Endothelial cell of umbilical vein (primary cell): Measurements from ENCODE around the gene DAZAP1. TPM values are rescaled to one million over a fixed set of nuclear protein-coding genes. Genes with fewer than 3 reads are reported as not detected.

Experiments
- BruUV-seq: library from RNA; stranded (reverse); fragments of 400-500 nt; replicated peaks from 2 replicates; lab custom pipeline; 2021; lab: Mats Ljungman, UMichigan
- CTCF ChIA-PET: fragments of 300-600, 350-600 bp; sonication (Branson Sonifier 250); formaldehyde crosslinking; loops from one replicate; lab custom pipeline; 2021; ENCODE audit warnings: antibody characterized with exemption, inconsistent platforms; lab: Charles Lee
- POLR2A ChIA-PET: fragments of 300-600, 350-600 bp; sonication (Branson Sonifier 250); formaldehyde crosslinking; loops from one replicate; lab custom pipeline; 2021; ENCODE audit warnings: antibody characterized with exemption, inconsistent platforms; lab: Charles Lee
- DNase-seq: peaks from one replicate; pipeline ENCODE4 v3.0.0-alpha.2; 2011; ENCODE audit warnings: low read depth, low spot score
- FAIRE-seq: peaks from 2 replicates; lab custom pipeline; 2011; peaks lifted over from hg19 to GRCh38; lab: Jason Lieb, UNC
- H2AFZ ChIP-seq: 2 replicates; pipeline ENCODE4 v1.6.0; 2012; ENCODE audit warnings: low read depth, low read length, control low read depth, inconsistent platforms
- H3K27ac ChIP-seq: 2 replicates; pipeline ENCODE4 v1.5.1; 2011; ENCODE audit warnings: low read depth, mild to moderate bottlenecking, control low read depth, low read length, moderate library complexity; ENCODE audit not compliant: insufficient read depth
- H3K27me3 ChIP-seq, 2 experiments: 2 replicates each; pipeline versions ENCODE4 v1.6.0 to v1.6.1; 2011; ENCODE audit warnings: low read length in 2 of 2, mixed read lengths in 1 of 2; ENCODE audit not compliant: control insufficient read depth in 2 of 2, insufficient read depth in 2 of 2
- H3K36me3 ChIP-seq, 2 experiments: 2 replicates in 1 of 2; 3 replicates in 1 of 2; pipeline ENCODE4 v1.5.1; 2011; ENCODE audit warnings: low read length in 2 of 2, mild to moderate bottlenecking in 1 of 2, moderate library complexity in 1 of 2; ENCODE audit not compliant: control insufficient read depth in 2 of 2, insufficient read depth in 2 of 2; ENCODE audit errors: extremely low read depth in 1 of 2
- H3K4me1 ChIP-seq: 3 replicates; pipeline ENCODE4 v1.5.1; 2011; ENCODE audit warnings: mild to moderate bottlenecking, low read length; ENCODE audit not compliant: control insufficient read depth, insufficient read depth; ENCODE audit errors: extremely low read depth
- H3K4me2 ChIP-seq: 2 replicates; pipeline ENCODE4 v1.6.1; 2011; ENCODE audit warnings: low read length, control low read depth, mixed read lengths; ENCODE audit not compliant: insufficient read depth
- H3K4me3 ChIP-seq, 3 experiments: fragments of 200-600 bp in 1 of 3; sonication (generic), shearing (Covaris generic) in 1 of 3; replicated peaks in 1 of 3; 2 replicates each; pipeline ENCODE4 v1.5.1; 2011 to 2016; ENCODE audit warnings: control low read depth in 3 of 3, low read length in 3 of 3, mild to moderate bottlenecking in 2 of 3, inconsistent platforms in 1 of 3, low read depth in 1 of 3, moderate library complexity in 1 of 3; ENCODE audit not compliant: insufficient read depth in 1 of 3
- H3K79me2 ChIP-seq: 2 replicates; pipeline ENCODE4 v1.6.0; 2012; ENCODE audit warnings: low read length, inconsistent platforms; ENCODE audit not compliant: control insufficient read depth, insufficient read depth
- H3K9ac ChIP-seq: replicated peaks from 2 replicates; pipeline ENCODE3; 2011; ENCODE audit warnings: low read length, control low read depth; ENCODE audit not compliant: insufficient read depth; ENCODE audit errors: extremely low read depth
- H3K9me1 ChIP-seq: replicated peaks from 3 replicates; pipeline ENCODE4 v1.6.0; 2011; ENCODE audit warnings: mild to moderate bottlenecking, low read length; ENCODE audit not compliant: control insufficient read depth, insufficient read depth; ENCODE audit errors: extremely low read depth
- H3K9me3 ChIP-seq: replicated peaks from 2 replicates; pipeline ENCODE4 v1.5.1; 2012; ENCODE audit warnings: low read length, inconsistent platforms; ENCODE audit not compliant: control insufficient read depth, insufficient read depth
- H4K20me1 ChIP-seq: replicated peaks from 2 replicates; pipeline ENCODE3; 2011; ENCODE audit warnings: mild to moderate bottlenecking, low read length; ENCODE audit not compliant: control insufficient read depth, insufficient read depth; ENCODE audit errors: extremely low read depth
- CTCF ChIP-seq, 2 donors: IDR thresholded peaks; 1 replicate in 1 of 2; 2 replicates in 1 of 2; pipeline ENCODE4 v1.5.1; 2011; ENCODE audit warnings: low read length in 2 of 2, mild to moderate bottlenecking in 2 of 2, moderate library complexity in 2 of 2, control low read depth in 1 of 2, inconsistent platforms in 1 of 2, low read depth in 1 of 2; ENCODE audit not compliant: insufficient read depth in 1 of 2; ENCODE audit errors: extremely low read depth in 1 of 2
- EZH2 ChIP-seq: IDR thresholded peaks from 2 replicates; pipeline ENCODE4 v1.6.1; 2012; ENCODE audit warnings: borderline replicate concordance, low read depth, mild to moderate bottlenecking, moderate library complexity, low read length, inconsistent platforms; ENCODE audit not compliant: severe bottlenecking
- FOS ChIP-seq: IDR thresholded peaks from 2 replicates; pipeline ENCODE4 v1.6.1; 2011; ENCODE audit warnings: mild to moderate bottlenecking, low read length, moderate library complexity, borderline replicate concordance; ENCODE audit not compliant: insufficient read depth
- GATA2 ChIP-seq: IDR thresholded peaks from 2 replicates; pipeline ENCODE4 v1.7.0; 2011; ENCODE audit warnings: low read depth, mild to moderate bottlenecking, moderate library complexity, mixed read lengths, low read length; ENCODE audit not compliant: insufficient read length, insufficient read depth
- JUN ChIP-seq: IDR thresholded peaks from 2 replicates; pipeline ENCODE4 v1.6.1; 2011; ENCODE audit warnings: borderline replicate concordance, low read depth; ENCODE audit not compliant: insufficient read length, insufficient read depth
- MAX ChIP-seq: IDR thresholded peaks from 2 replicates; pipeline ENCODE4 v1.6.1; 2011; ENCODE audit not compliant: insufficient read depth, insufficient read length
- MYC ChIP-seq: IDR thresholded peaks from one replicate; pipeline ENCODE4 v1.6.1; 2011; ENCODE audit warnings: mild to moderate bottlenecking, low read depth, low read length
- POLR2A ChIP-seq: IDR thresholded peaks from 2 replicates; pipeline ENCODE4 v1.6.1; 2012; ENCODE audit warnings: low read depth, mild to moderate bottlenecking, control low read depth, low read length
- POLR2AphosphoS5 ChIP-seq: IDR thresholded peaks from 2 replicates; pipeline ENCODE4 v1.6.1; 2012; ENCODE audit warnings: low read depth, mild to moderate bottlenecking, control low read depth, low read length, moderate library complexity; ENCODE audit not compliant: insufficient read depth
- dilution Hi-C: fragments of 300-500 bp; cut with MboI; formaldehyde crosslinking; loops from one replicate; pipeline ENCODE4 v1.15.0; 2019; ENCODE audit warnings: low sequenced_read_pairs; ENCODE audit not compliant: extremely low pct_ligation_motif_present
- intact Hi-C: fragments of 100-400 bp; cut with micrococcal nuclease; formaldehyde crosslinking; loops from one replicate; pipeline ENCODE4 v1.10.0; 2022
- polyA plus RNA-seq, 4 experiments: library from polyadenylated mRNA; depleted of rRNA in 3 of 4; stranded (reverse) in 3 of 4; unstranded in 1 of 4; fragments of >200 nt; gene quantifications; 2 replicates each; pipeline versions ENCODE4 v1.2.1 to v1.2.3, GENCODE V29; 2011 to 2012; ENCODE audit warnings: missing spikeins in 1 of 4
- total RNA-seq: library from RNA; stranded (reverse); gene quantifications from 2 replicates; pipeline ENCODE4 v1.2.3, GENCODE V29; 2021

Gene DAZAP1
- total and polyA plus RNA-seq, 2 donors (not counting 3 experiments of a cell fraction or from before 2014, with no cell fraction given): 50.1 to 187 TPM

- intact Hi-C loops: no loop called here
- no peaks in the 10 kb centered on the region for H3K9me1 ChIP-seq
- ChIA-PET POLR2A (no interaction called here), CTCF (no interaction called here)
- peaks cover 2% of the 10 kb centered on the region for H4K20me1 ChIP-seq
- H3K9ac ChIP-seq: no peak overlapping the region
- DNase-seq (no peak), FAIRE-seq (no peak)
- H3K27ac ChIP-seq: no peak overlapping the region
- no TSS peak for BruUV-seq
- H3K27me3 ChIP-seq: no peaks in the 10 kb centered on the region
- H3K4me3 ChIP-seq: no peak overlapping the region
- peaks cover 20 to 65% of the 10 kb centered on the region in 2 experiments for H3K36me3 ChIP-seq
- dilution Hi-C loops: no loop called here
- no peak overlapping the region for H2AFZ ChIP-seq
- no peak overlapping the region for H3K4me2 ChIP-seq
- no peaks in the 10 kb centered on the region for H3K4me1 ChIP-seq
- no peaks in the 10 kb centered on the region for H3K9me3 ChIP-seq
- peaks cover 24% of the 10 kb centered on the region for H3K79me2 ChIP-seq
- no peak for TF ChIP-seq FOS
- no peak for TF ChIP-seq EZH2
- TF ChIP-seq CTCF (IDR thresholded peaks at IDR 0.05; ENCODE audit: extremely low read depth in 1 of 2, insufficient read depth in 1 of 2, low read depth in 1 of 2, low read length in 2 of 2): no peak
- TF ChIP-seq POLR2AphosphoS5: no peak
- no peak for TF ChIP-seq POLR2A
- no peak for TF ChIP-seq GATA2
- no peak for TF ChIP-seq JUN
- TF ChIP-seq MAX: no peak
- TF ChIP-seq MYC: no peak
Observed at GRCh38 chr19:1426736-1427135, 19.4 kb downstream of the DAZAP1 start.
